HG03521 (cell line): ENCODE data around the gene DONSON.
A peak's percentile ranks its signal among the peaks of the same experiment; 100 is the strongest.
"Not testable (repeated sequence)": the region's sequence is repeated elsewhere in the genome, so short reads cannot be mapped to it uniquely, and the experiment has no call there.

Experiments used
- ATAC-seq: cut with Tn5 transposase; IDR thresholded peaks from one replicate; pipeline ENCODE4 v1.9.1; 2021; ENCODE audit warnings: mild to moderate bottlenecking, moderate library complexity; ENCODE audit not compliant: unreplicated experiment

Gene DONSON, protein sequence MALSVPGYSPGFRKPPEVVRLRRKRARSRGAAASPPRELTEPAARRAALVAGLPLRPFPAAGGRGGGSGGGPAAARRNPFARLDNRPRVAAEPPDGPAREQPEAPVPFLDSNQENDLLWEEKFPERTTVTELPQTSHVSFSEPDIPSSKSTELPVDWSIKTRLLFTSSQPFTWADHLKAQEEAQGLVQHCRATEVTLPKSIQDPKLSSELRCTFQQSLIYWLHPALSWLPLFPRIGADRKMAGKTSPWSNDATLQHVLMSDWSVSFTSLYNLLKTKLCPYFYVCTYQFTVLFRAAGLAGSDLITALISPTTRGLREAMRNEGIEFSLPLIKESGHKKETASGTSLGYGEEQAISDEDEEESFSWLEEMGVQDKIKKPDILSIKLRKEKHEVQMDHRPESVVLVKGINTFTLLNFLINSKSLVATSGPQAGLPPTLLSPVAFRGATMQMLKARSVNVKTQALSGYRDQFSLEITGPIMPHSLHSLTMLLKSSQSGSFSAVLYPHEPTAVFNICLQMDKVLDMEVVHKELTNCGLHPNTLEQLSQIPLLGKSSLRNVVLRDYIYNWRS

DNA sequence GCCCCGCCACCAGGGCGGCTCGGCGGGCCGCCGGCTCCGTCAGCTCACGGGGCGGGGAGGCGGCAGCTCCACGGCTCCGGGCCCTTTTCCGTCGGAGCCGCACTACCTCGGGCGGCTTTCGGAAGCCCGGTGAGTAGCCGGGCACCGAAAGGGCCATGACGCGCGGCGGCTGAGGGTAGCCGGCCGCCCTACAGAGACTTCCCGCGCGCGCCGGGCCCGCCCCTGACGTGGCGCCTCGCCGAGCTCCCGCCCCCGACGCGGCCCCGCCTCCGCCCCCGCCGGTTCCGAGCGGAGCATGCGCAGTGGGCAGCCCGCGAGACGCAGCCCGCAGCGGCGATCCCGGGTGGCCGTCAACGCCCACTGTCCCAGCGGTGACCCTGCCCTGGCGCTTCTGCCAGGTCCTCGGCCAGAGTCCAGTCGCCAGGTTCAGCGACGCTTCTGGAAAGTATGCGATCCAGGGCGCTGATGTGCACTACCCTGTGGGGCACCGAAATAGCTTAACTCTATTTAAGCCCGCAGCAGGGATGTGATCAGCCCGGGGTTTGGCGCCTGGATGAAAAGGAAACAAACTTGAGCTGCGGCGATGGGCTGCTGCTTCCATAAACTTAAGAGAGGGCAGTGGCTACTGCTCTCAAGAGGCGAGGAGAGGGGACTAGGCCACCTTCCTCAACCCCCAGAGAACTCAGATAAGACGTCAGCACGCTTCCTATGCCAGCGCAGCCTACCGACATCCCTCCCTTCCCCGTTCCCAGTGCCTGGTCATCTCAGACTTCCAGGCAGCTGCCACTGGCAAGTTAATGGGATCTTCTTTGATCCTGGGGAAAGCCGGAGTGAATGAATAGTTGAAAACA lies at the start of gene DONSON:
Gene DONSON (minus strand): TSS at position 200 of the 851 bp plus-strand sequence. CDS start 43 bp downstream, at position 157.
- peak; percentile 89 for ATAC-seq

DNA sequence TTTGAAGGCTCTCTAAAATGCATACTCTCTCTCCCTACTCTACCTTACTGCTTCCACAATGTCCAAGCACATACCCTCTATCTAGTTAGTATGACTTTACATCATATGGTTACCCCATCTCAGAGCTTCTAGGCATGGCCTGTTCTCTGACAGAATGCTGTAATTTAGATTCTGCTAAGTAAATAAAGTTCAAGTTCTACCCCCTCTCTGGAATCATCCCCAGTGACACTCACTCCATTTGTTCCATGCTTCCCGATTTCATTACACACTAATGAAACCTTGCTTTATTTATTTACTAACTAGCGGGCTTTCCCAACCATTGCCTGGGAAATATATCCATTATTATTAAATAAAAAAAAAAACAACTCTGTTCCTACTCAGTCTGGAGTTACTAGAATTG lies 45.8 kb upstream of the DONSON start:
- no peak for ATAC-seq

DNA sequence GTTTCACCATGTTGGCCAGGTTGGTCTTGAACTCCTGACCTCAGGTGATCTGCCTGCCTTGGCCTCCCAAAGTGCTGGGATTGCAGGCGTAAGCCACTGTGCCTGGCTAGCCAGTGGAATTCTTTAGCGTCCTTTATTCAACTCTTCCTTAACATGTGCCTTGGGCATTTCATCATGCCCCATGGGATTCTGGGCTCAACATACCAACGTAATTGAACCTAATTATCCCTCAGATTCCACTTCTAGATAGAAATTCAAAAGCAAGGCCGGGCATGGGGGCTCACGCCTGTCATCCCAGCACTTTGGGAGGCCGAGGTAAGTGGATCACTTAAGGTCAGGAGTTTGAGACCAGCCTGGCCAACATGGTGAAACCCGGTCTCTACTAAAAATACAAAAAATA lies 37.7 kb upstream of the DONSON start:
- ATAC-seq = not testable (repeated sequence)

DNA sequence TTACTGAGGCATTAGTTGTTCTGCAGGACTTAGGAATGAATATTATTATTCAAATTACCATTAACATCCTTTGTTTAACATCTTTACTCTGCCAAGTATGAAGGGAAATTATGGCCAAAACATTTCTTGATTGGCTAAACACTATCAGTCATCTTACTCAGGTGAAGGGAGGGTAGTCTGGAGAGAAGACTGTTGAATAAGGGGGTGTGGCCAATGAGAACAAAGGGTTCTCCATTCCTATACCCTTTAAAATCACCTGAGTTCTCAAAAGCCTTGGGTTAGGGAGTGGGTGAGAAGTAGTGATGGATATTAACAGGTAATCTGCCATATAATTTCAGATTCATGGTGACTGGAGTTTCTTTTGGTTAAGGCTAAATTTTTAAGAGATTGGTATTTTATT lies 33.8 kb upstream of the DONSON start:
- ATAC-seq = no peak

DNA sequence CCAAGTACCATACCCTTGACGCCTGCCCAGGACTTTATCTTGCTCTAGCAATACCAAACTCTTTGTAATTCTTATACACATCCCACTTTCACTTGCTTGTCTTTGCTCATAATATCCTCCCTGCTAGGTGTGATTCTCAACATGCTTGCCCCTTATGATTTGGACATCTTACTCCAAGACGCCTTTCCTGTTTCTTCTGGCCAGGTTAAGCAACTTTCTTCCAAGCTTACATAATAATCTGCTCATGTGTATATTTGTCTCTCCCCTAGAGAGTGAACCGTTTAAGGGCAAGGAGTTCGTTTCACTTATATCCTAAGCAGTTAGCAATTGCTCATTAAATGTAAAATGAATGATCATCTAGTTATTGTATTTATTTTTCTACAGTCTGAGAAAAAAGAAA lies 31.2 kb upstream of the DONSON start:
- no peak for ATAC-seq

DNA sequence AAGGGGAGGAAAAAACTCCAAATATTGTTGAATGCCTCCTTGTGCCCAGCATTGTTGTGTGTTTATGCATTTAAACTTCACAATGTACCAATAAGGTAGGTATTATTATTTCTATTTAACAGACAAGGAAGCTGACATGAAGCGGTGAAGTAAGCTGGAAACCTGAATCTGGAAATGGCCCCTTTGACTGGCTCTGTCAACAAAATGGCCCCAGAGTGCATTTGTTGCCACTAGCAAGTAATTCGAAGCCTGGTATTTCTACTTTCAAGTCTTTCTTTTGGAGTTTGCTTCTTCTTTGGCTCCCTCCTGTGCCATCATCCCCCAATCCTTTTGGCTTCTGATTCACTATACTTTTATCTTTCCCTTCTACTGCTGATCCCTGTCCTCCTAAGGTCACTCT lies 29.9 kb upstream of the DONSON start:
- ATAC-seq = no peak

DNA sequence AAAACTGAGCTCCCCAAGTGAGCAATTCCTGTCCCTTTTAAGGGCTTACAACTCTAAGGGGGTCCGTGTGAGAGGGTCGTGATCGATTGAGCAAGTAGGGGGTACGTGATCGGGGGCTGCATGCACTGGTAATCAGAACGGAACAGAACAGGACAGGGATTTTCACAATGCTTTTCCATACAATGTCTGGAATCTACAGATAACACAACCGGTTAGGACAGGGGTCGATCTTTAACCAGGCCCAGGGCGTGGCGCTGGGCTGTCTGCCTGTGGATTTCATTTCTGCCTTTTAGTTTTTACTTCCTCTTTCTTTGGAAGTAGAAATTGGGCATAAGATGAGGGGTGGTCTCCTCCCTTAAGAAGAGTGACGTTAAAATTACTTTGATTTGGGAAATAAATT lies 29.1 kb upstream of the DONSON start:
- ATAC-seq = not testable (repeated sequence)

DNA sequence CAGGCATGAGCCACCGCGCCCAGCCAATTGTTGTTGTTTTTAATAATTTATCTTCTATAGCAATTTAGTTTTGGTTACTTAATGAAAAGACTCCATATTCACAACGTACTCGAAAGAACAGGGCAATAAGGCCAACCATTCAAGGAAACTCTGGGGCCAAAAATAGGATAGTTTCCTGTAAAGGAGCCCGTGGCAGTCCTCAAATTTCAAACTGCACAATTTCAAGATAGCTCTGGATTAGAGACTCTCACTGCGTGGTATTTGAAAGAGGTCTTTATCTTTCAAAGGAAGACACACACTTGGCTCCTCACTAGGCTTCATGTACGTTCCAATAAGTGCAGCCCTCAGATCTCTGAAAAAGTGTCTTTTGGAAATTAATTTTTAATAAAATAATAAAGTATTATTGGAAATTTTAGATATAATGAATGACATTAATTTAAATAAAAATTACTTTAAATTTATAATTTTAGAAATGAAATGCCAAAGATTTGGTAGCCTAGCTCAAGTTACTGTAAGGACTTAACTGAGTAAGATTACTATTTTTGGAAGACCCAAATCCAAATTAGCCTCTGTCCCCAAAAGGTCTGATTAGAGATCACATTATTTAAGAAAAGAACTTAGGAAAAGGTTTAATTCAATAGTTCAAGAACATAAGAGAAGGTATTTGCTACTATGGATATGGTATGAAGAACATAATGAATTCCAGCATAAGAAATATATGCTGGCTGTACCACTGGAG lies 22.7 kb upstream of the DONSON start:
- no peak for ATAC-seq

DNA sequence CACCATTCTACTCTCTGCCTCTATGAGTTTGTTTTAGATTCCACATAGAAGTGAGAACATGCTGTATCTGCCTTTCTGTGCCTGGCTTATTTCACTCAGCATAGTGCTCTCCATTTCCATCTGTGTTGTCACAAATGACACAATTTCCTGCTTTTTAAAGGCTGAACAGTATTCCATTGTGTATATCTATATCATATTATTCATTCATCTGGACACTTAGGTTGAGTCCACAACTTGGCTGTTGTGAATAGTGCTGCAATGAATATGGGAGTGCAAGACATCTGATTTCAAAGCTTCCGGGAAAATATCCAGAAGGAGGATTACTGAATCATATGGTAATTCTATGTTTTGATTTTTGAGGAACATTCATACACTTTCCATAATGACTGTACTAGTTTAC lies 20.1 kb upstream of the DONSON start:
- ATAC-seq = no peak

DNA sequence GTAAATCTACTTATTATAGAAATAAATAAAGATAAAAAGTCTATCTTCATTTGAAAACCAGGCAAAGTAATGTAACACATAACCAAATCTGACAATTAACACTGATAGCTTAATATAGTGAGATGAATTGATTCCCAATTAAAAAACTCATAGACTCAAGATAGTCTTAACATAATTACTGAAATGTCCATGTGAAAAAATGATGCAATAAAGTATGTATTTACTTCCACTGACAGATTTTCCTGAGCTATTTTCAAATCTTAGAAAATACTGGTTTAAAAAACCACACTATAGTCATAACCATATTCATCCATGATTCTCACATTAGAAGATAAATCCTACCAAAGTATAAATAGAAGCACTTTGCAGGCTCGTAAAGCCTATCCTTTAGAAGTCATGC lies 9.6 kb upstream of the DONSON start:
- ATAC-seq = no peak

DNA sequence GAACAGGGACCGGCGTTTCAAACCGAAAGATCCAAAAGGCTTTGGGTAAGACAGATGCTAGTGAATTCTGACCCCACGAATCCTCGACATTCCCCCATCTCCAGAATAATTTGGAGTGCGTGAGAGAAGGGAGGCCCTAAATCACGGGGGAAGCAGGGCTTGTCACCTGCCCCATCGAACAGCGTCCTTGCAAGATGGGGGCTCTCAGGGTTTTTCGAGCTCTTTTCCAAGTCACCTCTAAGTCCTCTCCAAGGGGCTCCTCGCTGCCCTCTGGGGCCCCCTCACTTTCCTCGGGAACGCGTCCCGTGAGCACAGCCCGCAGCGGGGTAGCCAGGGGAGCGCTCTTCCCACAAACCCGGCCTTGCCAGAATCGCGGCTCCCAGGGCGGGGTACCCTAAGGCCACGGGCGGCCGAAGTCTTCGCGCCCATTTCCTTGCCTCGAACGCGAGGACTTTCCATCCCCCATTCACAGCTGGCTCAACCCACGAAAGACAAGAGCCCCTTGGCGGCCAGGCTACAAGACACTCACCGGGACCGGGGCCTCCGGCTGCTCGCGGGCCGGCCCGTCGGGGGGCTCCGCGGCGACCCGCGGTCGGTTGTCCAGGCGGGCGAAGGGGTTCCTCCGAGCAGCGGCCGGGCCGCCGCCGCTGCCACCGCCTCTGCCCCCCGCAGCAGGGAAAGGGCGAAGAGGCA lies 546 bp downstream of the DONSON start:
- peak; percentile 28 for ATAC-seq

DNA sequence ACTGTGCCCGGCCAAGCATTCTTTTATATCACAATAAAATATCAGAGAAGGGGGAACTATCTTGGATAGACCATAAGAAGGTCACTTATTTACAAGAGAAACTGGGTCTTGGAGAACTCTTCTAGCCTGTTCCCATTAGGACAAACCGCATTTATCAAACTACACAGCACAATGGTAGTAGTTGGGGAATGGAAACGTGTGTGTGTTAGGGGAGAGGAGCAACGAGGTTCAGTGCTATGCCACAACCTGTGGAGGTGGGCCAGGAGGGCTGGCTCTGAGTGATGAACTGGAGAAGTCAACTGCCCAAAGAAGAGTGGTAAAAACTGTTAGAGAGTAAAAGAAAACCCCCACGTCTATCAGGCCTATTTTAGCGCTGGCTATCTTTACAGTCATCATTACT lies 1.6 kb downstream of the DONSON start:
- ATAC-seq = no peak

DNA sequence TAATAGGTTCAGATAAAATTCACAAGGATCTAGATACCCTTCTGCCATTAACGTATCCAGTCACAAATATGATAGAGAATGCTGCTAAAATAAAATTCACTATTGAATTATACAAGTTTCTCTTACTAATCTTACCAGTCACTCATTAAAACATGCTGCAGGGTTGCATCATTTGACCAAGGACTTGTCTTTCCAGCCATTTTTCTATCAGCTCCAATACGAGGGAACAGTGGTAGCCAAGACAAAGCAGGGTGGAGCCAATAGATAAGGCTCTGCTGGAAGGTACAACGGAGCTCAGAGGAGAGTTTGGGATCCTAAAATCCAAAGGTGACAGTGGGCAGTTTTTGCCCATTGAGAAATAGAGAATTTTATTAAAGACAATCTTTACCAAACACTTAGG lies 4.0 kb downstream of the DONSON start:
- ATAC-seq = no peak

DNA sequence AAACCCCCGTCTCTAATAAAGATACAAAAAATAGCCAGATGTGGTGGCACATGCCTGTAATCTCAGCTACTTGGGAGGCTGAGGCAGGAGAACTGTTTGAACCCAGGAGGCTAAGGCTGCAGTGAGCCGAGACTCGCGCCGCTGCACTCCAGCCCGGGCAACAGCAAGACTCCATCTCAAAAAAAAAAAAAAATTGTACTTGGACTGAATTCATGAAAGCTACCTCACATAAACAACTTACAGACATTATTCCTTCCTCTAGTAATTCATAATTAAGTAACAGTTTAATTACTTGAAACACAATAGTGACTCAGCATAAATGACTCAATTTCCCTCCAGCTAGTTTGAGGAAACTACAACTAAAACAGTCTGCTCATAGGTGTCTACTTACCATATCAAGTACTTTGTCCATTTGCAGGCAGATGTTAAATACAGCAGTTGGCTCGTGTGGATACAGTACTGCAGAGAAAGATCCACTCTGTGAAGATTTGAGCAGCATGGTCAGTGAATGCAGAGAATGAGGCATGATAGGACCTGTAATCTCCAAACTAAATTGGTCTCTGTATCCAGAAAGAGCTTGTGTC lies 9.4 kb downstream of the DONSON start:
- no peak for ATAC-seq

DNA sequence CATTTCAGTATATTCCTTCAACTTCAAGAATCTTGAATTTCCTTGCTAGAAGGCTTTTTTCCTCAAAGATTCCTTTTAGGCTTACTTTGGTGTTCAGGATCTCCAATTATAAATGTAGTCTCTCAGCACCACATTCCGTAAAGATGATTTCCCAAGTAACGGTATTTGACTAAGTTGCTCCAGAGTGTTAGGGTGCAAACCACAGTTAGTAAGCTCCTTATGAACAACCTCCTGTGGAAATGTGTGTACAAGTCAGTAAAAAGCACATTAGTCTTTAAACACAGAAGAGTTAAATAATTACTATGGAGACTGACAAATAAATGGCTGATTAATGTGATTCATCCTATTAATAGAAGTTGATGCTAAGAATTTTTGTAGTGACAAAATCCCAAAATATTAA lies 10.3 kb downstream of the DONSON start:
- no peak for ATAC-seq

DNA sequence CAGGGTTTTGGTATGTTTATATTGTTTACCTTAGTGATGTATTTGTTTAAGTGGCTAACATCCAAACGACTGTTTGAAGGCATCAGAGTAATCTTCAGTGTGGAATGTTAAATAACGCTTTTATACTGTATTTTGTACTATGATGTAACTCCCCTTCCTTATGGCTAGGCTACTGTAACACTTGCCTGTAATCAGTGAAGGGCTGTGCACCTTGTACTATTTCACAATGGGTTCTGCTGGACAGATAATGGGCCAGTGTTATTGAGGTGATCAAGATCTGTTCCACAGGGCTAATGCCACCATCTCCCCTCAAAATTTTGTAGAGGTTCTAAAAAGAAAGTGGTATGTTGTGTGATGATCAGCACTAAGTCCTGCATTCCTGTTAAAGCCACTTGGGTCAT lies 11.7 kb downstream of the DONSON start:
- ATAC-seq = not testable (repeated sequence)

DNA sequence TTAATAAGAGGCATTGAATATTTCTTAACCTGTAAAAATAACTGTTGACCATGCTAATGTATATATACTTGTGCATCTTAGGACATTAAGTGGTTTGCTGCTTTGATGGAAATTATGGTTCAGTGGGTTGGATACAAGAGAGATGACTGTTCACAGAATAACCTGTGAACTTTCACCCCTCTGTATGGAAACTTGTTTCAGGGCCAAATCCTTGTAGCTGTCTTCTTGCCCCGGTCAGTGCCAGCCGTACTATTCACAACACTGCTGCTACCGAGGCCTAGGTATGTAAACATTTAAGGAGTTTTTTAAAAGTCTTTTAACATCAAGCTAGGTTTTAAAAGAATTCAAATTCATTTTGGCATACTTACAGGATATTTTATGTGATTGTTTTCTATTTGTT lies 16.1 kb downstream of the DONSON start:
- no peak for ATAC-seq

DNA sequence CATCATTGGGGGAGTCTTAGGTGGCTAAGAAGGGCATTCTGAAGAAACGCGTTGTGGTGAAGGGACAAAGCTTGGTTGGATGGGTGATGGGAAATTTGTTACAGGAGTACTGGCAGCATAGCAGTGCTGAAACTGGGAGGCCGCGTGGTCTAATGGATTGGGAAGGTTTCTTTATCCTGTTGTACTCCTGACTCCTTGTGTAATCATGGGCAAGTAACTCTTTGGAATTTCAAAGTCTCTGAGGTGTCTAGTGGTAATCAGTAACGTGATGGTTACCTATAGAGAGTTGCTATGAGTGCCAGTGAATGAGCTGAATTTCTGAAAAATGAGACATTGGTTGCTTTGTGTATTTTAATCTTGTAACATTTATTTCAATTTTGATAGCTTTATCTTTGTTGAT lies 18.5 kb downstream of the DONSON start:
- ATAC-seq = no peak

DNA sequence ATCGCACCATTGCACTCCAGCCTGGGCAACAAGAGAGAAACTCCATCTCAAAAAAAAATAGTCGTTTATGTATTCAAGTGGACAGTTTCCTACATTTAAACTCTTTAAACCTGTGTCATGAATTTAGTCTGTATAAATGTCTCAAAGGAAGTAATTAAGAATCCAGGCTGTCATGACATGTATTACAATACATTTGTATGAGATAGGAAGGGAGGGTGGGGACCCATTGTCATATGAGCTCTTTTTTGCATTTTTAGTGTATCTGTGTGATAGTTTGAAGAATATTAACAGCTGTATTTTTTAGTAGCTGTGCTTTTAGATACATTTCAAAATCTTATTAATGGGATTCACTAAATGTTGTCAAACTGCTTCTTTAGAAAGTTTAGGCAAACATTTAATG lies 20.0 kb downstream of the DONSON start:
- no peak for ATAC-seq

DNA sequence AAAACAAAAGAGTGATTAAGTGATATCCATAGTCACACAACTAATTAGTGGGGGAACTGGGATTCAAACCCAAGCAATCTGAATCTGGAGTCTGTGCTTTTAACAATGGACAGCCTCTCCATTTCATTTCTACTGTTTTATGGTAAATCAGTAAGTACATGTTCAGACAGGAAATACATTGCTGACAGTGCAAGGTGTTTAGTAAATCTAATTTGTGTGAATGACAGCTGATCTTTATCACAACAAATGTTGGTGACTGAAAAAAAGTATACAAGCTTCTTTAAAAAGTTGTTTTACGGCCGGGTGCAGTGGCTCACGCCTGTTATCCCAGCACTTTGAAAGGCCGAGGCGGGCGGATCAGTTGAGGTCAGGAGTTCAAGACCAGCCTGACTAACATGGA lies 20.6 kb downstream of the DONSON start:
- ATAC-seq = no peak
